OCI-LY7 (cell line): Measurements from ENCODE around the gene TVP23B. TPM values are rescaled to one million over a fixed set of nuclear protein-coding genes. Genes with fewer than 3 reads are reported as not detected.
"Not testable (repeated sequence)": the region's sequence is repeated elsewhere in the genome, so short reads cannot be mapped to it uniquely, and the experiment has no call there.

Experiments used
- BruUV-seq: library from RNA; stranded (reverse); fragments of 400-500 nt; replicated peaks from 2 replicates; lab custom pipeline; 2021; lab: Mats Ljungman, UMichigan
- CTCF ChIA-PET: fragments of 300-600 bp; sonication (Branson Sonifier 250); formaldehyde crosslinking; loops from one replicate; lab custom pipeline; 2022; ENCODE audit warnings: antibody characterized with exemption; ENCODE audit not compliant: unreplicated experiment; lab: Charles Lee
- POLR2A ChIA-PET: fragments of 300-600 bp; sonication (Branson Sonifier 250); formaldehyde crosslinking; loops from one replicate; lab custom pipeline; 2022; ENCODE audit warnings: antibody characterized with exemption; lab: Charles Lee
- DNase-seq: peaks from one replicate; pipeline ENCODE4 v3.0.0-alpha.2; 2015; ENCODE audit warnings: low spot score
- H2AFZ ChIP-seq: fragments of 200-600 bp; sonication (generic), shearing (Covaris generic); 2 replicates; pipeline ENCODE4 v1.6.1; 2014; ENCODE audit warnings: mild to moderate bottlenecking, antibody characterized with exemption, low read length, moderate library complexity
- H3K27ac ChIP-seq: fragments of 200-600 bp; sonication (generic); 2 replicates; pipeline ENCODE4 v1.5.1; 2014; ENCODE audit warnings: mixed run types, low read depth, mild to moderate bottlenecking, moderate library complexity, low read length, inconsistent platforms; ENCODE audit not compliant: poor library complexity, severe bottlenecking
- H3K36me3 ChIP-seq: fragments of 200-600 bp; sonication (generic); 2 replicates; pipeline ENCODE4 v1.6.1; 2014; ENCODE audit warnings: mild to moderate bottlenecking, antibody characterized with exemption, low read length, moderate library complexity, mixed read lengths; ENCODE audit not compliant: insufficient read depth
- H3K4me1 ChIP-seq: fragments of 200-600 bp; sonication (generic); 2 replicates; pipeline ENCODE4 v1.5.1; 2014; ENCODE audit warnings: mild to moderate bottlenecking, low read length; ENCODE audit not compliant: insufficient read depth, poor library complexity, severe bottlenecking
- H3K4me2 ChIP-seq: fragments of 200-600 bp; sonication (generic); 2 replicates; pipeline ENCODE4 v1.6.1; 2014; ENCODE audit warnings: mild to moderate bottlenecking, low read length
- H3K4me3 ChIP-seq: fragments of 200-600 bp; sonication (generic); 2 replicates; pipeline ENCODE4 v1.5.1; 2014; ENCODE audit warnings: mild to moderate bottlenecking, low read depth, low read length; ENCODE audit not compliant: poor library complexity, severe bottlenecking
- H3K79me2 ChIP-seq: fragments of 200-600 bp; sonication (generic); 2 replicates; pipeline ENCODE4 v1.6.1; 2016; ENCODE audit warnings: low read depth, mild to moderate bottlenecking, low read length, moderate library complexity, mixed read lengths; ENCODE audit not compliant: insufficient read depth
- H3K9me2 ChIP-seq: fragments of 200-600 bp; sonication (generic); 2 replicates; pipeline ENCODE4 v1.6.1; 2016; ENCODE audit warnings: mild to moderate bottlenecking, low read length, mixed read lengths; ENCODE audit not compliant: insufficient read depth
- H3K9me3 ChIP-seq: fragments of 200-600 bp; sonication (generic); 2 replicates; pipeline ENCODE4 v1.6.1; 2014; ENCODE audit warnings: mild to moderate bottlenecking, mixed run types, low read length, mixed read lengths
- H4K20me1 ChIP-seq: fragments of 200-600 bp; sonication (generic); 2 replicates; pipeline ENCODE4 v1.6.1; 2014; ENCODE audit warnings: mild to moderate bottlenecking, antibody characterized with exemption, low read length, moderate library complexity, mixed read lengths; ENCODE audit not compliant: insufficient read depth
- EZH2phosphoT487 ChIP-seq: fragments of 200-600 bp; sonication (generic); IDR thresholded peaks from 2 replicates; pipeline ENCODE4 v1.6.1; 2018; ENCODE audit warnings: low read depth, borderline replicate concordance, mild to moderate bottlenecking, mixed run types, antibody characterized with exemption, low read length, moderate library complexity, mixed read lengths
- intact Hi-C: fragments of 100-400 bp; cut with micrococcal nuclease; formaldehyde crosslinking; loops from one replicate; pipeline ENCODE4 v1.10.0; 2022; ENCODE audit not compliant: unreplicated experiment
- total RNA-seq, 2 experiments: library from RNA; depleted of rRNA in 1 of 2; stranded (reverse); fragments of >200 nt in 1 of 2; shearing (Covaris generic) in 1 of 2; gene quantifications; 2 replicates each; pipeline ENCODE4 v1.2.3, GENCODE V29; 2014 to 2022
- TF ChIP-seq, protein P1 (sequence below): fragments of 200-600 bp; sonication (generic); conservative IDR thresholded peaks from 2 replicates; pipeline ENCODE4 v1.5.1; 2014; ENCODE audit warnings: mild to moderate bottlenecking, antibody characterized with exemption, low read length, moderate library complexity, mixed read lengths

Gene TVP23B
- total RNA-seq, 2 experiments from 2014 or later = 14.5 to 20.5 TPM

- TF ChIP-seq EZH2phosphoT487 = no peak
- TF ChIP-seq, protein P1, sequence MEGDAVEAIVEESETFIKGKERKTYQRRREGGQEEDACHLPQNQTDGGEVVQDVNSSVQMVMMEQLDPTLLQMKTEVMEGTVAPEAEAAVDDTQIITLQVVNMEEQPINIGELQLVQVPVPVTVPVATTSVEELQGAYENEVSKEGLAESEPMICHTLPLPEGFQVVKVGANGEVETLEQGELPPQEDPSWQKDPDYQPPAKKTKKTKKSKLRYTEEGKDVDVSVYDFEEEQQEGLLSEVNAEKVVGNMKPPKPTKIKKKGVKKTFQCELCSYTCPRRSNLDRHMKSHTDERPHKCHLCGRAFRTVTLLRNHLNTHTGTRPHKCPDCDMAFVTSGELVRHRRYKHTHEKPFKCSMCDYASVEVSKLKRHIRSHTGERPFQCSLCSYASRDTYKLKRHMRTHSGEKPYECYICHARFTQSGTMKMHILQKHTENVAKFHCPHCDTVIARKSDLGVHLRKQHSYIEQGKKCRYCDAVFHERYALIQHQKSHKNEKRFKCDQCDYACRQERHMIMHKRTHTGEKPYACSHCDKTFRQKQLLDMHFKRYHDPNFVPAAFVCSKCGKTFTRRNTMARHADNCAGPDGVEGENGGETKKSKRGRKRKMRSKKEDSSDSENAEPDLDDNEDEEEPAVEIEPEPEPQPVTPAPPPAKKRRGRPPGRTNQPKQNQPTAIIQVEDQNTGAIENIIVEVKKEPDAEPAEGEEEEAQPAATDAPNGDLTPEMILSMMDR = no peak
- ChIA-PET CTCF (no interaction called here), POLR2A (no interaction called here)
- Histone ChIP-seq H3K79me2 (no peaks in the 10 kb centered on the region), H2AFZ (no peak overlapping the region), H3K27ac (no peak overlapping the region), H3K9me3 (no peaks in the 10 kb centered on the region), H4K20me1 (no peaks in the 10 kb centered on the region), H3K4me1 (no peaks in the 10 kb centered on the region), H3K9me2 (no peaks in the 10 kb centered on the region), H3K4me3 (no peak overlapping the region), H3K4me2 (no peak overlapping the region), H3K36me3 (no peaks in the 10 kb centered on the region)
- DNase-seq = no peak
- intact Hi-C loops = no loop called here
- no TSS peak for BruUV-seq
Observed at GRCh38 chr17:18772471-18772870, 8.5 kb upstream of the TVP23B start.

DNA sequence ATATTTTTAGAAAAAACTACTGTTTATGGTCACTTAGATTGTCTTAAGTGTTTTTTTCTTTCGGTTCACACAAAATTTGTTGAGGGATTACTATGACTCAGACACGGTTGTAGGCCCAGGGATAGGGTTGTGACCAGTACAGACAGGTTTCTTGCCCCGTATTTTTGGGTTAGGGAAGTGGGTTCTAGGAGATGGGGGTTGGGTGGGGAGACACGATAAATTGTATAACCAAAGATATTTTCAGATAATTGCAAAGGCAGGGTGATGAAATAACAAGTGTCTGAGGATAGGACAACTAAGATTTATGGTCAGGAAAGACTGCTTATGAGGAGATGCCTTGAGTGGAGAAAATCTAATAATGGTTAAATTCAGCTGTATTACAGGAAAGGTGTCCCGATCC lies 822 bp downstream of the TVP23B start:
- H3K27ac ChIP-seq, H3K79me2 ChIP-seq, CTCF ChIA-PET, DNase-seq, H4K20me1 ChIP-seq, H2AFZ ChIP-seq, H3K9me3 ChIP-seq, intact Hi-C loops, POLR2A ChIA-PET, H3K36me3 ChIP-seq, BruUV-seq, H3K4me1 ChIP-seq, H3K9me2 ChIP-seq: not testable (repeated sequence)
- Histone ChIP-seq H3K4me2 (peak overlapping the region; percentile 64), H3K4me3 (peak overlapping the region; percentile 72)

DNA sequence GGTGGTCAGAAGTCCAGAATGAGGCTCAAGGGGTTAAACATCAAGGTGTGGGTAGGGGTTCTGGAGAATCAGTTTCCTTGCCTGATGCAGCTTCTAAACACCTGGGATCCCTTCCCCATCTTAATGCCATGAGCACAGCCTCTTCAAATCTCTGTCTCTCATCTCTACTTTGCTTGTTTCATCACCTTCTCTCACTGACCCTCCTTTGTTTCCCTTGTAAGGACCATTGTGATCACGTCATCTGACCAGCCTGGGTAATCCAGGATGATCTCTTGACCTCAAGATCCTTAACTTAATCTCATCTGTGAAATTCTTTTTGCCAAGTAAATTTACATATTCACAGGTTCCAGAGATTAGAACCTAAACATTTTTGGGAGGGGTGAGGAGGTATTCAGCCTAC lies 5.0 kb downstream of the TVP23B start:
- H3K79me2 ChIP-seq, H3K9me2 ChIP-seq, H2AFZ ChIP-seq, BruUV-seq, CTCF ChIA-PET, H3K4me1 ChIP-seq, POLR2A ChIA-PET, H4K20me1 ChIP-seq, H3K4me3 ChIP-seq, DNase-seq, intact Hi-C loops, H3K27ac ChIP-seq, H3K9me3 ChIP-seq, H3K4me2 ChIP-seq, H3K36me3 ChIP-seq: not testable (repeated sequence)

GRCh38 chr17:18786890-18787289 lies 5.9 kb downstream of the TVP23B start:
- intact Hi-C loops, H3K9me3 ChIP-seq, BruUV-seq, H4K20me1 ChIP-seq, H3K4me2 ChIP-seq, H3K27ac ChIP-seq, H3K9me2 ChIP-seq, H2AFZ ChIP-seq, H3K36me3 ChIP-seq, POLR2A ChIA-PET, CTCF ChIA-PET, DNase-seq, H3K79me2 ChIP-seq, H3K4me1 ChIP-seq, H3K4me3 ChIP-seq: not testable (repeated sequence)
